HepG2 (cell line): ENCODE data around the gene DLEC1. TPM values are rescaled to one million over a fixed set of nuclear protein-coding genes. Genes with fewer than 3 reads are reported as not detected.
A peak's percentile ranks its signal among the peaks of the same experiment; 100 is the strongest.

ENCODE experiments used
- BRD4 ChIP-seq: sonication (generic); formaldehyde crosslinking; IDR thresholded peaks from 2 replicates; pipeline ENCODE4 v1.4.0; 2020; ENCODE audit warnings: missing genetic modification reagents
- GMEB1 ChIP-seq: sonication (generic); formaldehyde crosslinking; IDR thresholded peaks from 2 replicates; pipeline ENCODE4 v1.5.1; 2020; ENCODE audit warnings: missing genetic modification reagents, mild to moderate bottlenecking, borderline replicate concordance
- SRF ChIP-seq: IDR thresholded peaks from 2 replicates; pipeline ENCODE4 v1.6.1; 2011; ENCODE audit warnings: mild to moderate bottlenecking, low read depth, low read length, moderate library complexity
- SYNCRIP ChIP-seq: fragments of 200-400 bp; formaldehyde crosslinking; IDR thresholded peaks from 2 replicates; pipeline ENCODE4 v1.6.1; 2018; ENCODE audit warnings: mild to moderate bottlenecking, low read depth, low read length; ENCODE audit not compliant: insufficient read depth
- ZBTB43 ChIP-seq: sonication (generic); formaldehyde crosslinking; conservative IDR thresholded peaks from 2 replicates; pipeline ENCODE4 v1.4.0; 2020; ENCODE audit warnings: missing genetic modification reagents
- ZFY ChIP-seq: sonication (generic); formaldehyde crosslinking; IDR thresholded peaks from 2 replicates; pipeline ENCODE4 v1.4.0; 2020; ENCODE audit warnings: missing genetic modification reagents
- ZNF205 ChIP-seq: IDR thresholded peaks from 2 replicates; pipeline ENCODE4 v1.6.1; 2018; ENCODE audit warnings: missing biosample characterization, missing genetic modification reagents
- polyA plus RNA-seq, 8 experiments: library from polyadenylated mRNA; depleted of rRNA in 3 of 8; stranded (reverse) in 7 of 8; unstranded in 1 of 8; fragments of >200 nt; fragmentation: Illumina TruSeq in 4 of 8; extraction: Trizol in 4 of 8; gene quantifications; 2 replicates each; pipeline versions ENCODE4 v1.2.1 to v1.2.3, GENCODE V29; 2011 to 2016; ENCODE audit warnings: low read depth in 4 of 8, missing spikeins in 1 of 8, mixed read lengths in 1 of 8; ENCODE audit not compliant: insufficient read depth in 1 of 8
- total RNA-seq, 5 experiments: library from RNA; depleted of rRNA; stranded (reverse); fragments of >200 nt; fragmentation: Illumina TruSeq; extraction: Trizol; gene quantifications; 2 replicates each; pipeline ENCODE4 v1.2.3, GENCODE V29; 2016; ENCODE audit warnings: low read depth in 1 of 5
- TF ChIP-seq, protein P1 (sequence below): sonication (generic); formaldehyde crosslinking; IDR thresholded peaks from 2 replicates; pipeline ENCODE4 v1.4.0; 2020; ENCODE audit warnings: missing genetic modification reagents, borderline replicate concordance
- TF ChIP-seq, protein P2 (sequence below), 2 experiments: sonication (generic) in 1 of 2; formaldehyde crosslinking in 1 of 2; IDR thresholded peaks; 2 replicates each; pipeline versions ENCODE4 v1.6.1 to v1.9.0; 2014 to 2022; ENCODE audit warnings: antibody characterized with exemption in 1 of 2, borderline replicate concordance in 1 of 2, inconsistent platforms in 1 of 2, low read depth in 1 of 2, missing genetic modification reagents in 1 of 2
- TF ChIP-seq, protein P3 (sequence below): IDR thresholded peaks from 2 replicates; pipeline ENCODE4 v1.6.1; 2016; ENCODE audit warnings: missing genetic modification reagents, missing compliant biosample characterization

The DLEC1 gene
- total and polyA plus RNA-seq, 2 of the 13 experiments (the other 11 are each of a cell fraction or from before 2014, with no cell fraction given) = 0.09 TPM; not detected in 1

DNA sequence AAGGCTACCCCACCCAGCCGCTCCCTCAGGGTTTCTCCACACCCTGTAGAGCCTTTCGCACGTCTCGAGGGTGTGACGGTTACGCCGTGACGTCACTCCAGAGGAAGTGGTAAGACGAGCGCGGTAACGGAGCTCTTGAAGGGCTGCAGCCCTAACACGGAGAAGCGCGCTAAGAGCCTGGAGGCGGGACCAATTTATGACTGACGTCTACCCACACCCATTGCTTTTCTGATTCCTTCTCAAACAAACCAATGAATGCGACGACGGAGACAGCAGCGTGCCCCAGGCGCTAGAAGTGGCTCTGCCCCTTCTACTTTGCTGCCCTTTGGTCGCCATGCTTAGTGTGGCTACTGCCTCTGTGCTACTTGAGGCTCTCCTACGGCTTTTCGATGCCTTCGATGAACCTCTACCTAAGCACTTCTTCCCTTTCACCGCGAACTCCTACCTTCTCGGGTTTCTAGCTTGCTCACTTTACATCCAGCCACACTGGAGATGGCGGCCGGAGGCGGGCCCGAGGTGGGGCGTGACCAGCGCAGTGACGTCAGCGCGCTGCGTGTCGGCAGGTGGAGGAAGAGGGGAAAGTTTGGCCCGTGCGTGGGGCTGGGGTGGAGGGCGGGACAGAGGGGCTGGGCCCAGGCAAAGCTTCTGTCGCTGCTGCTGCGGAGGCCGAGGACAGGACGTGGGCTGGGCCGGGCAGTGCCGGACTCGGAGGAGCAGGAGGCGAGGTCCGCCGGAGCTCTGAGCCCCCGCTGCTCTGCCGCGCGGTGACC is 126.1 kb downstream of the DLEC1 start, which contains the start of gene OXSR1 (continued):
- TF ChIP-seq, protein P1, sequence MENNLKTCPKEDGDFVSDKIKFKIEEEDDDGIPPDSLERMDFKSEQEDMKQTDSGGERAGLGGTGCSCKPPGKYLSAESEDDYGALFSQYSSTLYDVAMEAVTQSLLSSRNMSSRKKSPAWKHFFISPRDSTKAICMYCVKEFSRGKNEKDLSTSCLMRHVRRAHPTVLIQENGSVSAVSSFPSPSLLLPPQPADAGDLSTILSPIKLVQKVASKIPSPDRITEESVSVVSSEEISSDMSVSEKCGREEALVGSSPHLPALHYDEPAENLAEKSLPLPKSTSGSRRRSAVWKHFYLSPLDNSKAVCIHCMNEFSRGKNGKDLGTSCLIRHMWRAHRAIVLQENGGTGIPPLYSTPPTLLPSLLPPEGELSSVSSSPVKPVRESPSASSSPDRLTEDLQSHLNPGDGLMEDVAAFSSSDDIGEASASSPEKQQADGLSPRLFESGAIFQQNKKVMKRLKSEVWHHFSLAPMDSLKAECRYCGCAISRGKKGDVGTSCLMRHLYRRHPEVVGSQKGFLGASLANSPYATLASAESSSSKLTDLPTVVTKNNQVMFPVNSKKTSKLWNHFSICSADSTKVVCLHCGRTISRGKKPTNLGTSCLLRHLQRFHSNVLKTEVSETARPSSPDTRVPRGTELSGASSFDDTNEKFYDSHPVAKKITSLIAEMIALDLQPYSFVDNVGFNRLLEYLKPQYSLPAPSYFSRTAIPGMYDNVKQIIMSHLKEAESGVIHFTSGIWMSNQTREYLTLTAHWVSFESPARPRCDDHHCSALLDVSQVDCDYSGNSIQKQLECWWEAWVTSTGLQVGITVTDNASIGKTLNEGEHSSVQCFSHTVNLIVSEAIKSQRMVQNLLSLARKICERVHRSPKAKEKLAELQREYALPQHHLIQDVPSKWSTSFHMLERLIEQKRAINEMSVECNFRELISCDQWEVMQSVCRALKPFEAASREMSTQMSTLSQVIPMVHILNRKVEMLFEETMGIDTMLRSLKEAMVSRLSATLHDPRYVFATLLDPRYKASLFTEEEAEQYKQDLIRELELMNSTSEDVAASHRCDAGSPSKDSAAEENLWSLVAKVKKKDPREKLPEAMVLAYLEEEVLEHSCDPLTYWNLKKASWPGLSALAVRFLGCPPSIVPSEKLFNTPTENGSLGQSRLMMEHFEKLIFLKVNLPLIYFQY (CRISPR knock-in tag) = peak; percentile 78; the same call in 1 of the 2 replicates
- TF ChIP-seq ZNF205 (0 out of 2 replicates have a peak, but pooled peaks have one; percentile 65), SYNCRIP (no peak), ZBTB43 (CRISPR knock-in tag) (0 out of 2 replicates have a peak, but pooled peaks have one; percentile 23), BRD4 (peak; percentile 89; the same call in 1 of the 2 replicates), SRF (peak; percentile 10; the same call in 1 of the 2 replicates), GMEB1 (peak; percentile 99), ZFY (peak; percentile 81)
- TF ChIP-seq, protein P2, sequence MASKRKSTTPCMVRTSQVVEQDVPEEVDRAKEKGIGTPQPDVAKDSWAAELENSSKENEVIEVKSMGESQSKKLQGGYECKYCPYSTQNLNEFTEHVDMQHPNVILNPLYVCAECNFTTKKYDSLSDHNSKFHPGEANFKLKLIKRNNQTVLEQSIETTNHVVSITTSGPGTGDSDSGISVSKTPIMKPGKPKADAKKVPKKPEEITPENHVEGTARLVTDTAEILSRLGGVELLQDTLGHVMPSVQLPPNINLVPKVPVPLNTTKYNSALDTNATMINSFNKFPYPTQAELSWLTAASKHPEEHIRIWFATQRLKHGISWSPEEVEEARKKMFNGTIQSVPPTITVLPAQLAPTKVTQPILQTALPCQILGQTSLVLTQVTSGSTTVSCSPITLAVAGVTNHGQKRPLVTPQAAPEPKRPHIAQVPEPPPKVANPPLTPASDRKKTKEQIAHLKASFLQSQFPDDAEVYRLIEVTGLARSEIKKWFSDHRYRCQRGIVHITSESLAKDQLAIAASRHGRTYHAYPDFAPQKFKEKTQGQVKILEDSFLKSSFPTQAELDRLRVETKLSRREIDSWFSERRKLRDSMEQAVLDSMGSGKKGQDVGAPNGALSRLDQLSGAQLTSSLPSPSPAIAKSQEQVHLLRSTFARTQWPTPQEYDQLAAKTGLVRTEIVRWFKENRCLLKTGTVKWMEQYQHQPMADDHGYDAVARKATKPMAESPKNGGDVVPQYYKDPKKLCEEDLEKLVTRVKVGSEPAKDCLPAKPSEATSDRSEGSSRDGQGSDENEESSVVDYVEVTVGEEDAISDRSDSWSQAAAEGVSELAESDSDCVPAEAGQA (IDR thresholded peaks at IDR 0.05; ENCODE audit: low read depth) = peak; percentile 99
- TF ChIP-seq, protein P2 (CRISPR knock-in tag; IDR thresholded peaks at IDR 0.05; ENCODE audit: borderline replicate concordance) = no peak
- TF ChIP-seq, protein P3, sequence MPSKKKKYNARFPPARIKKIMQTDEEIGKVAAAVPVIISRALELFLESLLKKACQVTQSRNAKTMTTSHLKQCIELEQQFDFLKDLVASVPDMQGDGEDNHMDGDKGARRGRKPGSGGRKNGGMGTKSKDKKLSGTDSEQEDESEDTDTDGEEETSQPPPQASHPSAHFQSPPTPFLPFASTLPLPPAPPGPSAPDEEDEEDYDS = peak; percentile 64
